LNCaP clone FGC (cell line): ENCODE results near the gene EML5.
A peak's percentile ranks its signal among the peaks of the same experiment; 100 is the strongest.

ENCODE experiments used
- DNase-seq: peaks from one replicate; pipeline ENCODE4 v3.0.0-alpha.2; 2011; ENCODE audit warnings: low read depth
- H3K4me3 ChIP-seq: 2 replicates; pipeline ENCODE4 v1.5.1; 2011; ENCODE audit warnings: mild to moderate bottlenecking, low read depth, low read length, control low read depth
- TF ChIP-seq, protein P1 (sequence below): IDR thresholded peaks from 2 replicates; pipeline ENCODE4 v1.5.1; 2012; ENCODE audit warnings: mild to moderate bottlenecking; ENCODE audit not compliant: control insufficient read depth, insufficient read depth; ENCODE audit errors: extremely low read depth

The EML5 gene

GRCh38 chr14:88568196-88568595 is 224.6 kb downstream of the EML5 start:
- H3K4me3 ChIP-seq = no peak overlapping the region
- DNase-seq = no peak
- TF ChIP-seq, protein P1, sequence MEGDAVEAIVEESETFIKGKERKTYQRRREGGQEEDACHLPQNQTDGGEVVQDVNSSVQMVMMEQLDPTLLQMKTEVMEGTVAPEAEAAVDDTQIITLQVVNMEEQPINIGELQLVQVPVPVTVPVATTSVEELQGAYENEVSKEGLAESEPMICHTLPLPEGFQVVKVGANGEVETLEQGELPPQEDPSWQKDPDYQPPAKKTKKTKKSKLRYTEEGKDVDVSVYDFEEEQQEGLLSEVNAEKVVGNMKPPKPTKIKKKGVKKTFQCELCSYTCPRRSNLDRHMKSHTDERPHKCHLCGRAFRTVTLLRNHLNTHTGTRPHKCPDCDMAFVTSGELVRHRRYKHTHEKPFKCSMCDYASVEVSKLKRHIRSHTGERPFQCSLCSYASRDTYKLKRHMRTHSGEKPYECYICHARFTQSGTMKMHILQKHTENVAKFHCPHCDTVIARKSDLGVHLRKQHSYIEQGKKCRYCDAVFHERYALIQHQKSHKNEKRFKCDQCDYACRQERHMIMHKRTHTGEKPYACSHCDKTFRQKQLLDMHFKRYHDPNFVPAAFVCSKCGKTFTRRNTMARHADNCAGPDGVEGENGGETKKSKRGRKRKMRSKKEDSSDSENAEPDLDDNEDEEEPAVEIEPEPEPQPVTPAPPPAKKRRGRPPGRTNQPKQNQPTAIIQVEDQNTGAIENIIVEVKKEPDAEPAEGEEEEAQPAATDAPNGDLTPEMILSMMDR = no peak

- TF ChIP-seq, protein P1 = no peak
- H3K4me3 ChIP-seq = no peak overlapping the region
- no peak for DNase-seq
Observed at GRCh38 chr14:88565427-88565826, 227.3 kb downstream of the EML5 start.

GRCh38 chr14:88563845-88564244 is 228.9 kb downstream of the EML5 start:
- TF ChIP-seq, protein P1 = no peak
- H3K4me3 ChIP-seq = peak overlapping the region; percentile 82
- no peak for DNase-seq

DNA sequence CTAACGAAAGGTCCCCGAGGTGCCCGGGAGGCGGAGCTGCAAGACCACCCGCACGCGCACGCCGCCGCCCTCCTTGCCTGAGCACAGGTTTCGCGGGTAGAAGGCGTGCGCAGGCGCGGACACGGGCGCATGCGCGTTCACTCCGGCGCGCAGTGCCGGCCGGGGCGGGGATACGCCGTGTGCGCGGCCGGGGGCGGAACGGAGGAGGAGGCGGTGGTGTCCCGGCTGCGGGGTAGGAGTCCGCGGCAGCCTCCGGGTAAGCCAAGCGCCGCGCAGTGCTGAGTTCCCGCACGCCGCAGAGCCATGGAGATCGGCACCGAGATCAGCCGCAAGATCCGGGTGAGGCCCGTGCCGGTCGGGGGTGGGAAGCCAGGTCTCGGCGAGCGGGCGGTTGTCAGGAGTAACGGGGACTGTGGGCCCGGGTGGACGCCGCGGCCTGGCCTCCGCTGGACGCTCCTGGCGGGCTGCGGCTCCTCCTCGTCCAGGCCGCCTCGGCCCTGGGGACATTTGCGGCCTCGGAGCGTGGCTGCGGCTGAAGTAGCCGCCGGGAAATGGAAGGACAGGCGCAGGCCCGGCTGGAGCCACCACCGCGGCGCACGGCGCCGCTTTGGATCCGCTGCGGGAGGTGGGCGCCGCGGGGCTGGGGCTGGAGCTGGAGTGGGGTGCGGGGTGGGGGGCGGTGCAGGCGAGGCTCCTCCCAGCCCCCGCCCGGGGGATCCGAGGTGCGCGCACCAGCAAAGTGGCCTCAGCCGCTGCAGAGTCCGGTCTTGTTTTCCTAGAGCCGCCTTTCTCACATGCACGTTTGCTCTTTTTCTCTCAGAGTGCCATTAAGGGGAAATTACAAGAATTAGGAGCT is 229.7 kb downstream of the EML5 start, which contains the start of gene ZC3H14:
Gene ZC3H14 (plus strand): TSS at position 207 of the 856 bp plus-strand sequence. CDS start 97 bp downstream, at position 304.
- TF ChIP-seq, protein P1 = no peak
- DNase-seq = peak; percentile 48
- peak within 1 kb of the TSS; percentile 82 for H3K4me3 ChIP-seq

GRCh38 chr14:88562532-88562830 is 230.3 kb downstream of the EML5 start:
- TF ChIP-seq, protein P1 = no peak

More at GRCh38 chr14:88562532-88562830, 230.3 kb downstream of the EML5 start:
- no peak for DNase-seq
- peak overlapping the region; percentile 82 for H3K4me3 ChIP-seq
